CD14-positive monocyte (primary cell): Measurements from ENCODE around the gene CCN6. TPM values are rescaled to one million over a fixed set of nuclear protein-coding genes. Genes with fewer than 3 reads are reported as not detected.

ENCODE experiments used
- DNase-seq, 3 donors: peaks; one replicate each; pipeline ENCODE4 v3.0.0-alpha.2; 2011 to 2022
- H2AFZ ChIP-seq: 2 replicates; pipeline ENCODE4 v1.6.0; 2012; ENCODE audit warnings: mild to moderate bottlenecking, low read depth, low read length, inconsistent platforms; ENCODE audit not compliant: insufficient read depth, poor library complexity, severe bottlenecking
- H3K27ac ChIP-seq, 2 donors: 1 replicate in 1 of 2; 2 replicates in 1 of 2; pipeline ENCODE4 v1.5.1; 2012 to 2013; ENCODE audit warnings: low read length in 2 of 2, control low read depth in 1 of 2, inconsistent platforms in 1 of 2, low read depth in 1 of 2, mild to moderate bottlenecking in 1 of 2
- H3K27me3 ChIP-seq, 2 donors: one replicate each; pipeline versions ENCODE4 v1.6.0 to v1.6.1; 2011 to 2013; ENCODE audit warnings: low read length in 2 of 2; ENCODE audit not compliant: control insufficient read depth in 2 of 2, insufficient read depth in 2 of 2
- H3K36me3 ChIP-seq, 2 donors: replicated peaks in 1 of 2; 1 replicate in 1 of 2; 2 replicates in 1 of 2; pipeline versions ENCODE4 v1.5.1 to v1.6.1; 2012 to 2013; ENCODE audit warnings: low read length in 2 of 2, control low read depth in 1 of 2, inconsistent platforms in 1 of 2, mild to moderate bottlenecking in 1 of 2; ENCODE audit not compliant: insufficient read depth in 2 of 2, control insufficient read depth in 1 of 2
- H3K4me1 ChIP-seq, 2 donors: 1 replicate in 1 of 2; 2 replicates in 1 of 2; pipeline versions ENCODE4 v1.5.1 to v1.6.1; 2012 to 2013; ENCODE audit warnings: low read length in 2 of 2, control low read depth in 1 of 2, inconsistent platforms in 1 of 2, mild to moderate bottlenecking in 1 of 2, moderate library complexity in 1 of 2; ENCODE audit not compliant: insufficient read depth in 2 of 2, control insufficient read depth in 1 of 2
- H3K4me2 ChIP-seq: replicated peaks from 2 replicates; pipeline ENCODE3; 2012; ENCODE audit warnings: low read length, moderate library complexity, mild to moderate bottlenecking; ENCODE audit not compliant: poor library complexity, severe bottlenecking; ENCODE audit errors: extremely low read depth
- H3K4me3 ChIP-seq, 3 experiments: fragments of 200-600 bp in 1 of 3; sonication (generic) in 1 of 3; replicated peaks in 1 of 3; 1 replicate in 2 of 3; 2 replicates in 1 of 3; pipeline ENCODE4 v1.5.1; 2011 to 2013; ENCODE audit warnings: low read length in 3 of 3, mild to moderate bottlenecking in 3 of 3, control low read depth in 2 of 3, low read depth in 2 of 3, inconsistent platforms in 1 of 3, moderate library complexity in 1 of 3
- H3K79me2 ChIP-seq: 2 replicates; pipeline ENCODE4 v1.6.0; 2012; ENCODE audit warnings: mild to moderate bottlenecking, control low read depth, inconsistent platforms, low read length, moderate library complexity; ENCODE audit not compliant: insufficient read depth
- H3K9ac ChIP-seq: 2 replicates; pipeline ENCODE4 v1.6.0; 2017; ENCODE audit warnings: low read length, mild to moderate bottlenecking; ENCODE audit not compliant: insufficient read depth, poor library complexity, severe bottlenecking
- H3K9me3 ChIP-seq, 2 donors: replicated peaks in 1 of 2; 1 replicate in 1 of 2; 2 replicates in 1 of 2; pipeline versions ENCODE4 v1.5.1 to v1.6.1; 2012 to 2013; ENCODE audit warnings: low read length in 2 of 2, control low read depth in 1 of 2; ENCODE audit not compliant: control insufficient read depth in 1 of 2, insufficient read depth in 1 of 2
- H4K20me1 ChIP-seq: 2 replicates; pipeline ENCODE4 v1.6.0; 2012; ENCODE audit warnings: mild to moderate bottlenecking, low read length, control low read depth, moderate library complexity; ENCODE audit not compliant: insufficient read depth
- H3K27ac Mint-ChIP-seq, 7 donors: one replicate each; pipeline ENCODE4 v1.8.0; 2020; ENCODE audit warnings: mild to moderate bottlenecking in 7 of 7, mixed read lengths in 7 of 7, moderate library complexity in 6 of 7, inconsistent platforms in 2 of 7
- H3K27me3 Mint-ChIP-seq, 3 donors: one replicate each; pipeline ENCODE4 v1.8.0; 2021 to 2022; ENCODE audit warnings: low read depth in 3 of 3, mild to moderate bottlenecking in 3 of 3, mixed read lengths in 3 of 3, moderate library complexity in 3 of 3, inconsistent platforms in 1 of 3
- H3K36me3 Mint-ChIP-seq, 2 donors: one replicate each; pipeline ENCODE4 v1.8.0; 2020; ENCODE audit warnings: mixed read lengths in 2 of 2, inconsistent platforms in 1 of 2, mild to moderate bottlenecking in 1 of 2
- H3K4me1 Mint-ChIP-seq: one replicate; pipeline ENCODE4 v1.8.0; 2020; ENCODE audit warnings: mild to moderate bottlenecking, mixed read lengths
- H3K4me3 Mint-ChIP-seq, 2 donors: one replicate each; pipeline ENCODE4 v1.8.0; 2020; ENCODE audit warnings: mild to moderate bottlenecking in 2 of 2, mixed read lengths in 2 of 2, moderate library complexity in 1 of 2
- H3K9me3 Mint-ChIP-seq, 7 donors: one replicate each; pipeline ENCODE4 v1.8.0; 2020 to 2022; ENCODE audit warnings: mixed read lengths in 7 of 7, mild to moderate bottlenecking in 6 of 7, moderate library complexity in 6 of 7, inconsistent platforms in 2 of 7
- CTCF ChIP-seq: fragments of 200-600 bp; IDR thresholded peaks from one replicate; pipeline ENCODE4 v1.8.0; 2022; ENCODE audit warnings: antibody characterized with exemption, mild to moderate bottlenecking
- WGBS: methylation state at CpG from one replicate; pipeline ENCODE4 v1.1.5; 2013; ENCODE audit warnings: missing lambda C conversion rate; ENCODE audit not compliant: insufficient coverage; 5-methylcytosine and 5-hydroxymethylcytosine counted together
- intact Hi-C, 2 donors: fragments of 100-400 bp; cut with micrococcal nuclease; formaldehyde crosslinking; loops; one replicate each; pipeline versions ENCODE4 v1.15.0 to v1.15.1; 2023
- polyA plus RNA-seq, 3 donors: library from polyadenylated mRNA; depleted of rRNA in 1 of 3; unstranded in 2 of 3; stranded (reverse) in 1 of 3; fragments of 300-500 nt in 2 of 3; fragments of >200 nt in 1 of 3; fragmentation: Illumina TruSeq in 2 of 3; gene quantifications; 1 replicate in 2 of 3; 2 replicates in 1 of 3; pipeline ENCODE4 v1.2.3, GENCODE V29; 2012 to 2021

Gene CCN6
- polyA plus RNA-seq, 3 donors = not detected

DNA sequence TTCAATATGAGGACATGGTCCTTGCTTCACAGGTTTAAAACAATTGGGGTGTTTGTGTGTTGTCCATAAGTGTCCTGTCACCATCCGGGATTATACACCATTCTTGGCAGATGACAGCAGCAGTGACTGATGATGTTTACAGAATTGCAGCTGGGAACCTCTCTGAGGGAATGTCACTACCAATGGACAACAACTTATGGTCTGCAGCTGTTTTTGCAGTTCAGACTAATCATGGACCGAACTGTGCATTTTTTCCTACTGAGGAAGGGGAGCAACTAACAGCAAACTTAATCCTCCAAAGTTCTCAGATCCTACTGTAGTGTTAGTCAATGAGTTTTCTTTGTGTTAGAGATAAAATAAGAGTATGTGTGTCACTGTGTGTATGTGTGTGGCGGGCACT, 59.5 kb downstream of the CCN6 start:
- no peak for TF ChIP-seq CTCF

DNA sequence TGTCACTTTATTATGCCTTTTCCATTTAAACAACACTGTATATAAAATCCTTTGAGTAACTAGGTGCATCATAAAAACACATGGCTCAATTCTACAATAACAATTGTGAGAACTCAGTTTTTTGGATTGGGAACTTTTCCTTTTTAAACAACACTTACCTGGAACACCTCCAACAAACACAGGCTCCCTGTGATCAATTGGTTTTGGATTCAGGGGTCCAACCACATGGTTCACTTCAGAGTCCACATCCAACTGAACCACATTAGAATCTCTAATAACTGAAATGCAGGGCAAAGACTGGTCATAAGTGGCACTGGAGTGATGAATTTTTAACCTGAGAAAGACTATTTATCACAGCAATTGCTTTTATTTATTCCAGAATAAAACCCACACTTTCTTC, 60.0 kb downstream of the CCN6 start:
- Histone ChIP-seq H3K36me3 (no peaks in the 10 kb centered on the region), H3K79me2 (no peaks in the 10 kb centered on the region), H4K20me1 (no peaks in the 10 kb centered on the region), H3K9ac (no peak overlapping the region), H2AFZ (no peak overlapping the region), H3K4me3 (no peak overlapping the region), H3K4me2 (no peak overlapping the region), H3K9me3 (no peaks in the 10 kb centered on the region), H3K4me1 (no peaks in the 10 kb centered on the region), H3K27ac (no peak overlapping the region), H3K27me3 (no peaks in the 10 kb centered on the region)
- Mint-ChIP-seq H3K4me1 (peaks cover 8% of the 10 kb centered on the region), H3K27ac (no peak overlapping the region), H3K27me3 (peaks cover 0 to 4% (median 0%) of the 10 kb centered on the region in 3 donors), H3K36me3 (no peaks in the 10 kb centered on the region), H3K4me3 (no peak overlapping the region), H3K9me3 (no peaks in the 10 kb centered on the region)
- no peak for TF ChIP-seq CTCF
- intact Hi-C loops = no loop called here
- no peak for DNase-seq

More for the DNA sequence above, 59.5 kb downstream of the CCN6 start:
- intact Hi-C loops = no loop called here
- H3K36me3 ChIP-seq = no peaks in the 10 kb centered on the region
- Mint-ChIP-seq H3K4me1 (peaks cover 8% of the 10 kb centered on the region), H3K27me3 (peaks cover 0 to 4% (median 0%) of the 10 kb centered on the region in 3 donors), H3K4me3 (no peak overlapping the region), H3K9me3 (no peaks in the 10 kb centered on the region), H3K36me3 (no peaks in the 10 kb centered on the region), H3K27ac (no peak overlapping the region)
- H4K20me1 ChIP-seq = no peaks in the 10 kb centered on the region
- WGBS = 100% methylated on average over 1 of the region's 3 CpGs
- no peak for DNase-seq
- H3K9ac ChIP-seq = no peak overlapping the region
- no peak overlapping the region for H3K4me2 ChIP-seq
- H3K4me1 ChIP-seq = no peaks in the 10 kb centered on the region
- H3K27me3 ChIP-seq = no peaks in the 10 kb centered on the region
- no peak overlapping the region for H3K27ac ChIP-seq
- no peaks in the 10 kb centered on the region for H3K79me2 ChIP-seq
- H2AFZ ChIP-seq = no peak overlapping the region
- no peak overlapping the region for H3K4me3 ChIP-seq
- no peaks in the 10 kb centered on the region for H3K9me3 ChIP-seq
